B cell (primary cell): ENCODE measurements around the gene IKBKG. TPM values are rescaled to one million over a fixed set of nuclear protein-coding genes. Genes with fewer than 3 reads are reported as not detected.

ENCODE experiments used
- ATAC-seq: fragments of 200-7000 bp; cut with Tn5 transposase; one replicate; pipeline ENCODE4 v1.10.0; 2021; ENCODE audit warnings: low read depth, mild to moderate bottlenecking, moderate number of reproducible peaks, moderate library complexity
- CTCF ChIA-PET: fragments of 350-600 bp; sonication (Branson Sonifier 250); formaldehyde crosslinking; loops from one replicate; lab custom pipeline; 2021; ENCODE audit warnings: antibody characterized with exemption, inconsistent platforms; lab: Charles Lee
- POLR2A ChIA-PET: fragments of 350-600 bp; sonication (Branson Sonifier 250); formaldehyde crosslinking; loops from one replicate; lab custom pipeline; 2021; ENCODE audit warnings: antibody characterized with exemption; lab: Charles Lee
- DNase-seq: peaks from one replicate; pipeline ENCODE4 v3.0.0; 2013
- H2AFZ ChIP-seq: 2 replicates; pipeline ENCODE4 v1.6.1; 2012; ENCODE audit warnings: mild to moderate bottlenecking, low read depth, low read length; ENCODE audit not compliant: insufficient read depth, poor library complexity, severe bottlenecking
- H3K27ac ChIP-seq, 2 donors: 1 replicate in 1 of 2; 2 replicates in 1 of 2; pipeline ENCODE4 v1.5.1; 2012 to 2013; ENCODE audit warnings: low read length in 2 of 2, mild to moderate bottlenecking in 2 of 2, moderate library complexity in 1 of 2
- H3K27me3 ChIP-seq, 4 experiments: fragments of 200-600 bp in 1 of 4; sonication (generic) in 1 of 4; replicated peaks in 1 of 4; 1 replicate in 2 of 4; 2 replicates in 2 of 4; pipeline versions ENCODE4 v1.6.1 to v1.7.0; 2013 to 2016; ENCODE audit warnings: low read length in 3 of 4, mild to moderate bottlenecking in 2 of 4, mixed read lengths in 1 of 4, moderate library complexity in 1 of 4; ENCODE audit not compliant: insufficient read depth in 4 of 4, control insufficient read depth in 3 of 4; ENCODE audit errors: control extremely low read depth in 1 of 4
- H3K36me3 ChIP-seq, 2 experiments: replicated peaks in 1 of 2; 1 replicate in 1 of 2; 2 replicates in 1 of 2; pipeline versions ENCODE4 v1.6.1 to v1.7.1; 2013; ENCODE audit warnings: low read length in 1 of 2; ENCODE audit not compliant: insufficient read depth in 2 of 2, control insufficient read depth in 1 of 2; ENCODE audit errors: control extremely low read depth in 1 of 2, extremely low read depth in 1 of 2
- H3K4me1 ChIP-seq, 2 donors: fragments of 200-600 bp in 1 of 2; sonication (generic) in 1 of 2; 1 replicate in 1 of 2; 2 replicates in 1 of 2; pipeline versions ENCODE4 v1.5.1 to v1.6.1; 2013 to 2017; ENCODE audit warnings: low read length in 2 of 2; ENCODE audit not compliant: control insufficient read depth in 2 of 2, insufficient read depth in 2 of 2
- H3K4me2 ChIP-seq: replicated peaks from 2 replicates; pipeline ENCODE3; 2012; ENCODE audit warnings: mild to moderate bottlenecking, low read depth, low read length; ENCODE audit not compliant: poor library complexity, severe bottlenecking
- H3K4me3 ChIP-seq, 5 experiments: fragments of 200-600 bp in 1 of 5; sonication (generic) in 1 of 5; 1 replicate in 3 of 5; 2 replicates in 2 of 5; pipeline versions ENCODE4 v1.5.1 to v1.7.0; 2011 to 2016; ENCODE audit warnings: low read length in 4 of 5, mild to moderate bottlenecking in 4 of 5, low read depth in 2 of 5, control low read depth in 1 of 5, moderate library complexity in 1 of 5; ENCODE audit not compliant: insufficient read depth in 1 of 5; ENCODE audit errors: control extremely low read depth in 1 of 5, extremely low read depth in 1 of 5
- H3K79me2 ChIP-seq: fragments of 200-600 bp; sonication (generic); one replicate; pipeline ENCODE4 v1.6.0; 2016; ENCODE audit warnings: low read length; ENCODE audit not compliant: control insufficient read depth, insufficient read depth
- H3K9ac ChIP-seq: fragments of 200-600 bp; sonication (generic); 2 replicates; pipeline ENCODE4 v1.6.1; 2017; ENCODE audit warnings: mild to moderate bottlenecking, low read length, moderate library complexity
- H3K9me3 ChIP-seq, 3 donors: one replicate each; pipeline versions ENCODE4 v1.6.1 to v1.7.1; 2013; ENCODE audit warnings: low read length in 2 of 3; ENCODE audit not compliant: control insufficient read depth in 2 of 3, insufficient read depth in 1 of 3; ENCODE audit errors: control extremely low read depth in 1 of 3
- H4K20me1 ChIP-seq: 2 replicates; pipeline ENCODE4 v1.6.0; 2012; ENCODE audit warnings: mild to moderate bottlenecking, low read length; ENCODE audit not compliant: insufficient read depth, control insufficient read depth, poor library complexity, severe bottlenecking
- H3K27ac Mint-ChIP-seq: one replicate; pipeline ENCODE4 v1.8.0; 2021; ENCODE audit warnings: mixed read lengths
- H3K27me3 Mint-ChIP-seq: one replicate; pipeline ENCODE4 v1.8.0; 2021; ENCODE audit warnings: mixed read lengths
- H3K4me1 Mint-ChIP-seq: one replicate; pipeline ENCODE4 v1.8.0; 2021; ENCODE audit warnings: mixed read lengths
- H3K4me3 Mint-ChIP-seq: one replicate; pipeline ENCODE4 v1.8.0; 2021; ENCODE audit warnings: mixed read lengths
- H3K9me3 Mint-ChIP-seq: one replicate; pipeline ENCODE4 v1.8.0; 2022; ENCODE audit warnings: mixed read lengths; ENCODE audit not compliant: insufficient read depth
- EZH2 ChIP-seq: IDR thresholded peaks from 2 replicates; pipeline ENCODE4 v1.6.1; 2012; ENCODE audit warnings: borderline replicate concordance, low read depth, mild to moderate bottlenecking, moderate library complexity, low read length; ENCODE audit not compliant: insufficient read depth, poor library complexity, severe bottlenecking
- WGBS: methylation state at CpG from one replicate; pipeline ENCODE4 v1.1.5; 2013; ENCODE audit warnings: missing lambda C conversion rate; ENCODE audit not compliant: insufficient coverage; 5-methylcytosine and 5-hydroxymethylcytosine counted together
- intact Hi-C: fragments of 100-400 bp; cut with micrococcal nuclease; formaldehyde crosslinking; loops from one replicate; pipeline ENCODE4 v1.10.0; 2022
- polyA plus RNA-seq: library from polyadenylated mRNA; depleted of rRNA; stranded (reverse); fragments of >200 nt; gene quantifications from 2 replicates; pipeline ENCODE4 v1.2.3, GENCODE V29; 2012
- total RNA-seq, 2 donors: library from RNA; stranded (reverse); fragments of 120-200 nt in 1 of 2; gene quantifications; 1 replicate in 1 of 2; 2 replicates in 1 of 2; pipeline versions ENCODE4 v1.2.3 to v1.2.4, GENCODE V29; 2013 to 2022
- TF ChIP-seq, protein P1 (sequence below): fragments of 200-600 bp; IDR thresholded peaks from one replicate; pipeline ENCODE4 v1.8.0; 2022; ENCODE audit warnings: antibody characterized with exemption, mild to moderate bottlenecking

The IKBKG gene
- total and polyA plus RNA-seq, 2 donors (not counting 1 experiment from before 2014, with no cell fraction given) = 46.7 to 65.1 TPM

DNA sequence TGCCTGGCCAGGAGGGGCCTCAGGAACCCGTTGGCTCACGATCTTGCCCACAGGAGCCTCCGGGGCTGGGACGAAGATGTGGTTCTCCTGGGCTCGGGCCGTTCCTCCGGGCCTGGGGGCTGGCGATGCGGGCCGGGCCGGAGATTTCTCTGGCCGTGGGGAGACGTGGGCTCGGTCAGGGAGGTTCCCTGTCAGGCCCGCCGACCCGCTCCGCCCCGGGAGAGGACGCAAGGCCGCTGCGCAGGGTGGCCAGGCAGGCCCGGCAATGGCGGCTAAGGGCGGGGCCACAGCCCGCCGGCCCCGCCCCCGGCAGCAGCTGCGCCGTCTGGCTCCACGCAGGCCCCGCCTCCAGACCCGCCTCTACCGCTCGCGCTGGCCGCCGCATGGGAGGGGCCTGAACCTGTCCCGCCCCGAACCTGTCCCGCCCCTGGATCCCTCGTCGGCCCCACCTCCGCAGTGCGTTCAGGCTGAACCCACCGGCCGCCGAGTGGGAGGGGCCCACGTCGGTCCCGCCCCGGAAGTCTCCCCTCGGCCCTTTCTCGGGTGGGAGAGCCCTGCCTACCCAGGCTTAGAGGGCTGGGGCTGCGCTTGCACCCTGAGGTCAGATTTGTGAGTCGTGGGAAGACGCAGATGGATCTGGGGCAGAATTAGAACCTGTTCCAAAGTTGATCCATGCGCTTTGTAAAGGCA, 31.3 kb upstream of the IKBKG start, which contains the start of gene FAM3A:
Gene FAM3A (minus strand): TSS at position 267 of the 690 bp plus-strand sequence. CDS start 460 bp downstream, outside the sequence.
- no peaks in the 10 kb centered on the region for H3K27me3 ChIP-seq
- no peaks in the 10 kb centered on the region for H4K20me1 ChIP-seq
- peak; percentile 89 for DNase-seq
- intact Hi-C loops = loop anchor here (1.0 to 5.0 kb wide), 5 partner anchors 26 to 144 kb away; partner anchors contain the start of genes FLNA, LAGE3, PLXNA3 and RPL10
- under 1% methylated on average over 56 of the region's 59 CpGs for WGBS
- POLR2A ChIA-PET = interaction anchor here (0.5 to 2.5 kb wide), 6 partner anchors 9 to 118 kb away, joined by 3 to 13 read pairs (median 6); partner anchors contain the start of genes RPL10, SLC10A3 and UBL4A
- CTCF ChIA-PET = interaction anchor here (1.3 to 1.7 kb wide), 4 partner anchors 11 to 118 kb away, joined by 3 to 9 read pairs (median 6); partner anchors contain the start of genes RPL10 and SLC10A3
- peak within 1 kb of the TSS; percentile 69 for H2AFZ ChIP-seq
- H3K4me1 Mint-ChIP-seq = peaks cover 18% of the 10 kb centered on the region
- peak within 1 kb of the TSS; percentile 36 to 75 (median 67) for H3K4me3 ChIP-seq
- H3K36me3 ChIP-seq = peaks cover 0 to 2% of the 10 kb centered on the region in 2 experiments
- peaks cover 4 to 22% of the 10 kb centered on the region in 2 donors for H3K4me1 ChIP-seq
- peak within 1 kb of the TSS; percentile 71 to 73 for H3K27ac ChIP-seq
- H3K9me3 ChIP-seq = no peaks in the 10 kb centered on the region
- peak within 1 kb of the TSS; percentile 89 for H3K4me3 Mint-ChIP-seq
- ATAC-seq = peak; percentile 97
- H3K9me3 Mint-ChIP-seq = no peaks in the 10 kb centered on the region
- peak within 1 kb of the TSS; percentile 68 for H3K9ac ChIP-seq
- TF ChIP-seq, protein P1, sequence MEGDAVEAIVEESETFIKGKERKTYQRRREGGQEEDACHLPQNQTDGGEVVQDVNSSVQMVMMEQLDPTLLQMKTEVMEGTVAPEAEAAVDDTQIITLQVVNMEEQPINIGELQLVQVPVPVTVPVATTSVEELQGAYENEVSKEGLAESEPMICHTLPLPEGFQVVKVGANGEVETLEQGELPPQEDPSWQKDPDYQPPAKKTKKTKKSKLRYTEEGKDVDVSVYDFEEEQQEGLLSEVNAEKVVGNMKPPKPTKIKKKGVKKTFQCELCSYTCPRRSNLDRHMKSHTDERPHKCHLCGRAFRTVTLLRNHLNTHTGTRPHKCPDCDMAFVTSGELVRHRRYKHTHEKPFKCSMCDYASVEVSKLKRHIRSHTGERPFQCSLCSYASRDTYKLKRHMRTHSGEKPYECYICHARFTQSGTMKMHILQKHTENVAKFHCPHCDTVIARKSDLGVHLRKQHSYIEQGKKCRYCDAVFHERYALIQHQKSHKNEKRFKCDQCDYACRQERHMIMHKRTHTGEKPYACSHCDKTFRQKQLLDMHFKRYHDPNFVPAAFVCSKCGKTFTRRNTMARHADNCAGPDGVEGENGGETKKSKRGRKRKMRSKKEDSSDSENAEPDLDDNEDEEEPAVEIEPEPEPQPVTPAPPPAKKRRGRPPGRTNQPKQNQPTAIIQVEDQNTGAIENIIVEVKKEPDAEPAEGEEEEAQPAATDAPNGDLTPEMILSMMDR = no peak
- TF ChIP-seq EZH2 = no peak
- H3K4me2 ChIP-seq = peak within 1 kb of the TSS; percentile 80
- peak within 1 kb of the TSS; percentile 94 for H3K27ac Mint-ChIP-seq
- no peaks in the 10 kb centered on the region for H3K27me3 Mint-ChIP-seq
- H3K79me2 ChIP-seq = peaks cover 6% of the 10 kb centered on the region
